ENCODE data around the gene PHACTR2. TPM values are rescaled to one million over a fixed set of nuclear protein-coding genes. Genes with fewer than 3 reads are reported as not detected.

PHACTR2 gene
- total and polyA plus RNA-seq, 10 of the 15 experiments (the other 5 are each of a cell fraction or from before 2014, with no cell fraction given) = 1.4 to 19.1 (median 5.3) TPM

DNA sequence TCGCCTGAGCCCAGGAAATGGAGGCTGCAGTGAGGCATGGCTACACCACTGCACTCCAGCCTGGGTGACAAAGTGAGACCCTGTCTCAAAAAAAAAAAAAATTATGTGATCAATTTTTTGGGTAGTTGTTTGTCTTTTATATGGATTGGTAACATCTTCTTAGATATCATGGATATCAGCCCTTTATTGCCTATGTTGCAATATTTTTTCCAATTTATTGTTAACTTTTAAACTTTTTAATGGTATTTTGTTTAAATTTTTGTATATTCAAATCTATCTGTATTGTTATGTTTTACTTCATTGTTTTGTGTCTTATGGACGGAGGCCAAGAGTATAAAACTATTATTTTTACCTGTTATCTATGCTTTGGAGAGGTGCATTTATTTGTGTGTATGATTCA lies 133.0 kb downstream of the PHACTR2 start:
- ChIA-PET RAD21 (ENCODE audit: unreplicated experiment) (no interaction called here), POLR2A (no interaction called here), CTCF (interaction anchor here (0.6 to 0.7 kb wide), 2 partner anchors 119 to 227 kb away, joined by 3 read pairs; no protein-coding TSS in a partner anchor), SMC1A (ENCODE audit: uncharacterized antibody, unreplicated experiment) (no interaction called here)
- ATAC-seq = no peak
- H3K4me2 ChIP-seq (ENCODE audit: control insufficient read depth, insufficient read depth) = no peak overlapping the region
- H3K79me2 ChIP-seq (ENCODE audit: control insufficient read depth, insufficient read depth, low read length) = no peaks in the 10 kb centered on the region
- no peak overlapping the region for H3K27ac ChIP-seq (ENCODE audit: control insufficient read depth, insufficient read depth)
- no peaks in the 10 kb centered on the region for H3K9me3 ChIP-seq (replicated peaks; ENCODE audit: control insufficient read depth, insufficient read depth, low read length)
- H3K36me3 ChIP-seq (ENCODE audit: control insufficient read depth in 2 of 2, insufficient read depth in 2 of 2, low read length in 1 of 2) = no peaks in the 10 kb centered on the region
- TF ChIP-seq NR2C1 (IDR thresholded peaks at IDR 0.05) = no peak
- no peak overlapping the region for H2AFZ ChIP-seq (ENCODE audit: control insufficient read depth, low read depth, low read length)
- in situ Hi-C loops (cut with MboI) (no loop called here), intact Hi-C loops (cut with micrococcal nuclease; ENCODE audit: unreplicated experiment) (no loop called here)
- FAIRE-seq = no peak
- no peaks in the 10 kb centered on the region for H3K27me3 ChIP-seq (replicated peaks in 1 of 2; ENCODE audit: control insufficient read depth in 2 of 2, insufficient read depth in 2 of 2, low read length in 1 of 2)
- DNase-seq (ENCODE audit: low read depth, low spot score) = no peak
- BruUV-seq (replicated peaks) = no TSS peak
- H4K20me1 ChIP-seq (ENCODE audit: control insufficient read depth, insufficient read depth) = no peaks in the 10 kb centered on the region
- H3K9ac ChIP-seq (ENCODE audit: control insufficient read depth, insufficient read depth, low read length) = no peak overlapping the region
- WGBS (ENCODE audit: insufficient coverage, insufficient replicate concordance, low lambda C conversion rate, missing lambda C conversion rate) = 42% methylated on average over 2 of the region's 2 CpGs
- no peaks in the 10 kb centered on the region for H3K4me1 ChIP-seq (ENCODE audit: control insufficient read depth, insufficient read depth, low read length)
- no peak overlapping the region for H3K4me3 ChIP-seq

DNA sequence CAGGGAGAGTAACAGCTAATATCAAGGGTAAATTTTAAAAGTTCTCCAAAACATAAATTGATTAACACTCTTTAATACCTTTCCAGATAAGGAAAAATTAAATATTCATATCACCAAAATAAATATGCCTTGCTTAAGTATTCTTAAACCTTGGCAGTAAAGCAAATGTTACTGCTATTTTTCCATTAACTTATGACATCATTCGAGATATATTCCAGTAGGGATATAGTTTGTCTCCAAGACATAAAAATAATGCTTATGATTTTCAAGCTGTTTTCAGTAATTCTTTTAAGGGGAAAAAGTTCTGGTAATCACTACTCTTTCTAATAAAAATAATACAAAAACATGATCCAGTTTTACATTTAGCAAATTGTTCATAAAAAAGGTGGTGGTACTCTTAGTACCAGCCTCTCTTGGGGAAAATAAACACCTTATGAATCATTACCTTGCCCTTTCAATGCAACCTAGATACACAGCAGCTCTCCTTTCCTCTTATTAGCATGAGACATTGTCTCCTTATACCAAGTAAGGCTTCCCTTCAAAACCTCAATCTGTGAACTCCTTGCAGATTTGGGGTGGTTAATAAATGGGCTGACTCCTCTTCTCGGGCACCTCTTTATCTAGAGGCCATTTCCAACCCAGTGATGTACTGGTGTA lies 133.9 kb downstream of the PHACTR2 start:
- ATAC-seq (no peak), FAIRE-seq (no peak), DNase-seq (ENCODE audit: low read depth, low spot score) (no peak)
- no peaks in the 10 kb centered on the region for H4K20me1 ChIP-seq (ENCODE audit: control insufficient read depth, insufficient read depth)
- H3K4me2 ChIP-seq (ENCODE audit: control insufficient read depth, insufficient read depth) = no peak overlapping the region
- ChIA-PET POLR2A (no interaction called here), SMC1A (ENCODE audit: uncharacterized antibody, unreplicated experiment) (interaction anchor here (1.1 kb wide), 1 partner anchor 90 kb away, joined by 3 read pairs; no protein-coding TSS in a partner anchor), RAD21 (ENCODE audit: unreplicated experiment) (interaction anchor here (0.9 kb wide), 1 partner anchor 18 kb away, joined by 3 read pairs; no protein-coding TSS in a partner anchor), CTCF (interaction anchor here (0.6 kb wide), 1 partner anchor 226 kb away, joined by 3 read pairs; no protein-coding TSS in a partner anchor)
- H3K27ac ChIP-seq (ENCODE audit: control insufficient read depth, insufficient read depth) = no peak overlapping the region
- no TSS peak for BruUV-seq (replicated peaks)
- no peaks in the 10 kb centered on the region for H3K36me3 ChIP-seq (ENCODE audit: control insufficient read depth in 2 of 2, insufficient read depth in 2 of 2, low read length in 1 of 2)
- in situ Hi-C loops (cut with MboI) (no loop called here), intact Hi-C loops (cut with micrococcal nuclease; ENCODE audit: unreplicated experiment) (no loop called here)
- no peaks in the 10 kb centered on the region for H3K79me2 ChIP-seq (ENCODE audit: control insufficient read depth, insufficient read depth, low read length)
- H3K4me1 ChIP-seq (ENCODE audit: control insufficient read depth, insufficient read depth, low read length) = no peaks in the 10 kb centered on the region
- H3K27me3 ChIP-seq (replicated peaks in 1 of 2; ENCODE audit: control insufficient read depth in 2 of 2, insufficient read depth in 2 of 2, low read length in 1 of 2) = no peaks in the 10 kb centered on the region
- no peak overlapping the region for H2AFZ ChIP-seq (ENCODE audit: control insufficient read depth, low read depth, low read length)
- H3K4me3 ChIP-seq = no peak overlapping the region
- H3K9ac ChIP-seq (ENCODE audit: control insufficient read depth, insufficient read depth, low read length) = no peak overlapping the region
- no peak for TF ChIP-seq RFX5 (IDR thresholded peaks at IDR 0.05; ENCODE audit: low read depth, low read length)
- no peak for TF ChIP-seq RCOR1 (conservative IDR thresholded peaks at IDR 0.05; ENCODE audit: low read depth, low read length)
- TF ChIP-seq IKZF1 (conservative IDR thresholded peaks at IDR 0.05) = no peak
- TF ChIP-seq, protein P1, sequence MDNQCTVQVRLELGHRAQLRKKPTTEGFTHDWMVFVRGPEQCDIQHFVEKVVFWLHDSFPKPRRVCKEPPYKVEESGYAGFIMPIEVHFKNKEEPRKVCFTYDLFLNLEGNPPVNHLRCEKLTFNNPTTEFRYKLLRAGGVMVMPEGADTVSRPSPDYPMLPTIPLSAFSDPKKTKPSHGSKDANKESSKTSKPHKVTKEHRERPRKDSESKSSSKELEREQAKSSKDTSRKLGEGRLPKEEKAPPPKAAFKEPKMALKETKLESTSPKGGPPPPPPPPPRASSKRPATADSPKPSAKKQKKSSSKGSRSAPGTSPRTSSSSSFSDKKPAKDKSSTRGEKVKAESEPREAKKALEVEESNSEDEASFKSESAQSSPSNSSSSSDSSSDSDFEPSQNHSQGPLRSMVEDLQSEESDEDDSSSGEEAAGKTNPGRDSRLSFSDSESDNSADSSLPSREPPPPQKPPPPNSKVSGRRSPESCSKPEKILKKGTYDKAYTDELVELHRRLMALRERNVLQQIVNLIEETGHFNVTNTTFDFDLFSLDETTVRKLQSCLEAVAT (IDR thresholded peaks at IDR 0.05) = no peak
- TF ChIP-seq YY1 (IDR thresholded peaks at IDR 0.05; ENCODE audit: low read depth, low read length) = no peak
- H3K9me3 ChIP-seq (replicated peaks; ENCODE audit: control insufficient read depth, insufficient read depth, low read length) = no peaks in the 10 kb centered on the region
- 59% methylated on average over 2 of the region's 2 CpGs for WGBS (ENCODE audit: insufficient coverage, insufficient replicate concordance, low lambda C conversion rate, missing lambda C conversion rate)
